HEK293 (cell line): Measurements from ENCODE around the gene COL15A1.

ENCODE experiments used
- CTCF ChIA-PET: fragments of 350-600 bp; formaldehyde crosslinking; extraction: SDS; loops from one replicate; lab custom pipeline; 2021; ENCODE audit warnings: antibody characterized with exemption; lab: Yijun Ruan, JAX
- POLR2A ChIA-PET: fragments of 300-600 bp; formaldehyde crosslinking; extraction: SDS; loops from one replicate; lab custom pipeline; 2020; ENCODE audit warnings: antibody characterized with exemption, inconsistent platforms; lab: Yijun Ruan, JAX
- H3K27ac ChIP-seq: fragments of 200-500 bp; sonication (Bioruptor generic); 2 replicates; pipeline ENCODE4 v1.5.1; 2014; ENCODE audit warnings: low read depth, low read length, control low read depth, inconsistent platforms; ENCODE audit errors: extremely low read depth
- H3K36me3 ChIP-seq, 2 experiments: fragments of 200-500 bp in 1 of 2; sonication (Bioruptor generic) in 1 of 2; 1 replicate in 1 of 2; 2 replicates in 1 of 2; pipeline ENCODE4 v1.5.1; 2014 to 2017; ENCODE audit warnings: inconsistent platforms in 2 of 2, low read length in 2 of 2; ENCODE audit not compliant: control insufficient read depth in 2 of 2, insufficient read depth in 1 of 2
- H3K4me1 ChIP-seq: fragments of 200-500 bp; sonication (Bioruptor generic); 2 replicates; pipeline ENCODE4 v1.5.1; 2014; ENCODE audit warnings: mild to moderate bottlenecking, low read length, inconsistent platforms; ENCODE audit not compliant: control insufficient read depth, insufficient read depth
- H3K4me3 ChIP-seq: 2 replicates; pipeline ENCODE4 v1.5.1; 2011; ENCODE audit warnings: low read depth, mild to moderate bottlenecking, control low read depth, low read length, moderate library complexity
- H3K9me3 ChIP-seq: fragments of 200-500 bp; sonication (Bioruptor generic); 2 replicates; pipeline ENCODE4 v1.5.1; 2014; ENCODE audit warnings: low read depth, low read length, inconsistent platforms; ENCODE audit not compliant: control insufficient read depth, insufficient read depth
- GLI4 ChIP-seq: fragments of 450-650 bp; formaldehyde crosslinking; IDR thresholded peaks from 2 replicates; pipeline ENCODE4 v1.5.1; 2016; ENCODE audit warnings: missing biosample characterization, missing genetic modification characterization
- PRDM6 ChIP-seq: fragments of 450-650 bp; formaldehyde crosslinking; IDR thresholded peaks from 2 replicates; pipeline ENCODE4 v1.5.1; 2017; ENCODE audit warnings: missing biosample characterization, missing genetic modification characterization
- REST ChIP-seq: fragments of 450-650 bp; formaldehyde crosslinking; IDR thresholded peaks from 2 replicates; pipeline ENCODE4 v1.5.1; 2016; ENCODE audit warnings: missing biosample characterization, missing genetic modification characterization
- SALL2 ChIP-seq: fragments of 450-650 bp; formaldehyde crosslinking; IDR thresholded peaks from 2 replicates; pipeline ENCODE4 v1.5.0; 2017; ENCODE audit warnings: missing biosample characterization, mild to moderate bottlenecking, missing genetic modification characterization, borderline replicate concordance
- ZBTB49 ChIP-seq: fragments of 450-650 bp; formaldehyde crosslinking; IDR thresholded peaks from 2 replicates; pipeline ENCODE4 v1.5.1; 2016; ENCODE audit warnings: missing biosample characterization, missing genetic modification characterization, low read depth
- ZNF121 ChIP-seq: fragments of 450-650 bp; formaldehyde crosslinking; IDR thresholded peaks from 2 replicates; pipeline ENCODE4 v1.5.1; 2016; ENCODE audit warnings: missing biosample characterization, missing genetic modification characterization
- ZNF221 ChIP-seq: fragments of 450-650 bp; formaldehyde crosslinking; IDR thresholded peaks from 2 replicates; pipeline ENCODE4 v1.5.1; 2017; ENCODE audit warnings: missing biosample characterization, missing genetic modification characterization, borderline replicate concordance
- ZNF311 ChIP-seq: fragments of 450-650 bp; formaldehyde crosslinking; IDR thresholded peaks from 2 replicates; pipeline ENCODE4 v1.5.1; 2017; ENCODE audit warnings: missing biosample characterization, missing genetic modification characterization, borderline replicate concordance
- ZNF354C ChIP-seq: fragments of 450-650 bp; formaldehyde crosslinking; IDR thresholded peaks from 2 replicates; pipeline ENCODE4 v1.5.1; 2016; ENCODE audit warnings: missing biosample characterization, missing genetic modification characterization, low read depth, borderline replicate concordance
- ZNF362 ChIP-seq: fragments of 450-650 bp; formaldehyde crosslinking; IDR thresholded peaks from 2 replicates; pipeline ENCODE4 v1.5.1; 2016; ENCODE audit warnings: missing biosample characterization, missing genetic modification characterization
- ZNF549 ChIP-seq: fragments of 450-650 bp; IDR thresholded peaks from 2 replicates; pipeline ENCODE4 v1.5.1; 2018; ENCODE audit warnings: missing biosample characterization, missing genetic modification characterization, mild to moderate bottlenecking, inconsistent platforms, moderate library complexity
- ZNF585B ChIP-seq: fragments of 450-650 bp; formaldehyde crosslinking; IDR thresholded peaks from 2 replicates; pipeline ENCODE4 v1.5.1; 2016; ENCODE audit warnings: missing biosample characterization, missing genetic modification characterization
- ZNF624 ChIP-seq: fragments of 450-650 bp; formaldehyde crosslinking; IDR thresholded peaks from 2 replicates; pipeline ENCODE4 v1.5.1; 2017; ENCODE audit warnings: missing biosample characterization, missing genetic modification characterization
- ZNF776 ChIP-seq: fragments of 450-650 bp; formaldehyde crosslinking; IDR thresholded peaks from 2 replicates; pipeline ENCODE4 v1.5.0; 2017; ENCODE audit warnings: missing biosample characterization, missing genetic modification characterization, borderline replicate concordance
- TF ChIP-seq, protein P1 (sequence below): fragments of 450-650 bp; formaldehyde crosslinking; IDR thresholded peaks from 2 replicates; pipeline ENCODE4 v1.5.1; 2016; ENCODE audit warnings: missing biosample characterization, missing genetic modification characterization
- TF ChIP-seq, protein P2 (sequence below): fragments of 450-650 bp; formaldehyde crosslinking; IDR thresholded peaks from 2 replicates; pipeline ENCODE4 v1.5.1; 2016; ENCODE audit warnings: missing biosample characterization, missing genetic modification characterization
- TF ChIP-seq, protein P3 (sequence below): IDR thresholded peaks from 2 replicates; pipeline ENCODE4 v1.6.1; 2011; ENCODE audit warnings: mild to moderate bottlenecking, low read depth, low read length, borderline replicate concordance

The COL15A1 gene

GRCh38 chr9:98933890-98934289 lies 9.8 kb upstream of the COL15A1 start:
- Histone ChIP-seq H3K9me3 (no peaks in the 10 kb centered on the region), H3K27ac (no peak overlapping the region), H3K4me1 (peaks cover 7% of the 10 kb centered on the region), H3K4me3 (no peak overlapping the region), H3K36me3 (no peaks in the 10 kb centered on the region)
- no peak for TF ChIP-seq ZNF354C (tag by site-specific recombination)
- TF ChIP-seq ZBTB49 (tag by site-specific recombination) = no peak
- no peak for TF ChIP-seq ZNF624 (tag by site-specific recombination)
- TF ChIP-seq REST = no peak
- no peak for TF ChIP-seq PRDM6 (tag by site-specific recombination)
- TF ChIP-seq, protein P1, sequence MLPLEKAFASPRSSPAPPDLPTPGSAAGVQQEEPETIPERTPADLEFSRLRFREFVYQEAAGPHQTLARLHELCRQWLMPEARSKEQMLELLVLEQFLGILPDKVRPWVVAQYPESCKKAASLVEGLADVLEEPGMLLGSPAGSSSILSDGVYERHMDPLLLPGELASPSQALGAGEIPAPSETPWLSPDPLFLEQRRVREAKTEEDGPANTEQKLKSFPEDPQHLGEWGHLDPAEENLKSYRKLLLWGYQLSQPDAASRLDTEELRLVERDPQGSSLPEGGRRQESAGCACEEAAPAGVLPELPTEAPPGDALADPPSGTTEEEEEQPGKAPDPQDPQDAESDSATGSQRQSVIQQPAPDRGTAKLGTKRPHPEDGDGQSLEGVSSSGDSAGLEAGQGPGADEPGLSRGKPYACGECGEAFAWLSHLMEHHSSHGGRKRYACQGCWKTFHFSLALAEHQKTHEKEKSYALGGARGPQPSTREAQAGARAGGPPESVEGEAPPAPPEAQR (tag by site-specific recombination) = no peak
- no peak for TF ChIP-seq ZNF362 (tag by site-specific recombination)
- TF ChIP-seq, protein P2, sequence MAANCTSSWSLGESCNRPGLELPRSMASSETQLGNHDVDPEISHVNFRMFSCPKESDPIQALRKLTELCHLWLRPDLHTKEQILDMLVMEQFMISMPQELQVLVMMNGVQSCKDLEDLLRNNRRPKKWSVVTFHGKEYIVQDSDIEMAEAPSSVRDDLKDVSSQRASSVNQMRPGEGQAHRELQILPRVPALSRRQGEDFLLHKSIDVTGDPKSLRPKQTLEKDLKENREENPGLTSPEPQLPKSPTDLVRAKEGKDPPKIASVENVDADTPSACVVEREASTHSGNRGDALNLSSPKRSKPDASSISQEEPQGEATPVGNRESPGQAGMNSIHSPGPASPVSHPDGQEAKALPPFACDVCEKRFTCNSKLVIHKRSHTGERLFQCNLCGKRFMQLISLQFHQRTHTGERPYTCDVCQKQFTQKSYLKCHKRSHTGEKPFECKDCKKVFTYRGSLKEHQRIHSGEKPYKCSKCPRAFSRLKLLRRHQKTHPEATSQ (tag by site-specific recombination) = no peak
- TF ChIP-seq GLI4 (tag by site-specific recombination) = no peak
- TF ChIP-seq, protein P3, sequence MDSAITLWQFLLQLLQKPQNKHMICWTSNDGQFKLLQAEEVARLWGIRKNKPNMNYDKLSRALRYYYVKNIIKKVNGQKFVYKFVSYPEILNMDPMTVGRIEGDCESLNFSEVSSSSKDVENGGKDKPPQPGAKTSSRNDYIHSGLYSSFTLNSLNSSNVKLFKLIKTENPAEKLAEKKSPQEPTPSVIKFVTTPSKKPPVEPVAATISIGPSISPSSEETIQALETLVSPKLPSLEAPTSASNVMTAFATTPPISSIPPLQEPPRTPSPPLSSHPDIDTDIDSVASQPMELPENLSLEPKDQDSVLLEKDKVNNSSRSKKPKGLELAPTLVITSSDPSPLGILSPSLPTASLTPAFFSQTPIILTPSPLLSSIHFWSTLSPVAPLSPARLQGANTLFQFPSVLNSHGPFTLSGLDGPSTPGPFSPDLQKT = no peak
- TF ChIP-seq ZNF549 (tag by site-specific recombination) = no peak
- TF ChIP-seq ZNF776 = no peak
- no peak for TF ChIP-seq ZNF121 (tag by site-specific recombination)
- TF ChIP-seq SALL2 (tag by site-specific recombination) = no peak
- TF ChIP-seq ZNF585B (tag by site-specific recombination) = no peak
- no peak for TF ChIP-seq ZNF221 (tag by site-specific recombination)
- TF ChIP-seq ZNF311 = no peak
- ChIA-PET CTCF (no interaction called here), POLR2A (no interaction called here)
